GM19328 (cell line): ENCODE data around the gene IMMP2L.
"Not testable (repeated sequence)": the region's sequence is repeated elsewhere in the genome, so short reads cannot be mapped to it uniquely, and the experiment has no call there.

Source experiments
- ATAC-seq: cut with Tn5 transposase; IDR thresholded peaks from one replicate; pipeline ENCODE4 v1.9.1; 2021; ENCODE audit warnings: mild to moderate bottlenecking, moderate library complexity; ENCODE audit not compliant: unreplicated experiment

Gene IMMP2L

DNA sequence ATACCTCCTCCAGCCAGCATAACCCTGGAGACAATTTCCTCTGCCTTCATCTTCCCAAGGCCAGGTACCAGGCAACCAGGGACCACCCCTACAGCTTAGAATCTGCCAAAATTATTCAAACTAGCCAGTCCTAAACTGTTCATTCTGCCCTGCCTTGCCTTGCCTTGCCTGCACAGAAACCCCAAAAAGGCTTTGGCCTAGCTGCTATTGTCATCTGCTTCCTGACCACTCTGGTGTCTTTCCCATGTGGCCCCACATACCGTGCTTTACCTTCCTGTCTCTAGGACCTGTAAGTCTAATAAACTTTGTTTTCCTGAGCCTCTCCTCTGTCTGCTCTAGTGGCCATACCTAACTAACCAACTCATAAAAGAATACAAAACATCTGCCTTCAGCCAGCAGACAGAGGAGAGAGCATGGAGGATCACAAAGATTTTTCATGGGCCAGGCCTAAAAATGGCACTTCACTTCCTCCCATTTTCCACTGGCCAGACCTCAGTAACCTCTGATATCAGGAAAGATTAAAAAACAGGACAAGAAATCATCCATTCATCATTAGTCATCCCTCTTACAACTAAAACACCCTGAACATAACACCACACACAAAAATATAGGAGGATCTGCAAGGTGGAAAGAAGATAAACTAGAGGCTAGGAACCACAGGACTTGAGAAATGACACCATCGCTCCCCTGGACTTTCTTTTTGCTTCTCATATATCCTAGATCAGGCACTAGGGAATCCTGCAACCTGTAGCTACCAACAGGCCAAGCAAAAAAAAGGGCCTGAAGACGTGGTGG lies 51.5 kb downstream of the IMMP2L start:
- no peak for ATAC-seq

GRCh38 chr7:111510062-111510461 lies 52.2 kb downstream of the IMMP2L start:
- ATAC-seq, result no peak

- no peak for ATAC-seq
Observed at GRCh38 chr7:111509288-111509687, 53.0 kb downstream of the IMMP2L start.

DNA sequence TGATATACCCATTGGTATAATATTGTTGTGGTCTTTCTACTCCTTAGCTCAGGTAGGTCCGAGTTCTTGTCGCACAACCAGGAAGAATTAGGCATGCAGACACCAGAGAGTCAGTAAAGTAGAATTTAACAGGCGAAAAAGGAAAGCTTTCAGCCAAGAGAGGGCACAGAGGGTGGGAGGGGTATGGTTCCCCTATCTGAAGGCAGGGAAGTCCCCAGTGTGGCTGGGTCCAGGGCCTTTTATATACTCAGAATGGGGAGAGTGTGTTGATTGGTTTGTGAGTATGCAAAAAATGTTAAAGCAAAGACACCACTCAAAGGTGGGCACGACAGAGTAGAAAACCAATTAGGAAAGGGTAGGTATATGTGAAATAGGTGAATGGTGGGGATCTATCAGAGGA lies 53.9 kb downstream of the IMMP2L start:
- no peak for ATAC-seq

GRCh38 chr7:111505422-111505821 lies 56.9 kb downstream of the IMMP2L start:
- ATAC-seq, result not testable (repeated sequence)

- ATAC-seq, result not testable (repeated sequence)
Observed at GRCh38 chr7:111501799-111502198, 60.5 kb downstream of the IMMP2L start.

GRCh38 chr7:111499027-111499426 lies 63.3 kb downstream of the IMMP2L start:
- no peak for ATAC-seq

- no peak for ATAC-seq
Observed at GRCh38 chr7:111498391-111499007, 63.8 kb downstream of the IMMP2L start.

GRCh38 chr7:111495173-111495810 lies 67.0 kb downstream of the IMMP2L start:
- ATAC-seq, result no peak

DNA sequence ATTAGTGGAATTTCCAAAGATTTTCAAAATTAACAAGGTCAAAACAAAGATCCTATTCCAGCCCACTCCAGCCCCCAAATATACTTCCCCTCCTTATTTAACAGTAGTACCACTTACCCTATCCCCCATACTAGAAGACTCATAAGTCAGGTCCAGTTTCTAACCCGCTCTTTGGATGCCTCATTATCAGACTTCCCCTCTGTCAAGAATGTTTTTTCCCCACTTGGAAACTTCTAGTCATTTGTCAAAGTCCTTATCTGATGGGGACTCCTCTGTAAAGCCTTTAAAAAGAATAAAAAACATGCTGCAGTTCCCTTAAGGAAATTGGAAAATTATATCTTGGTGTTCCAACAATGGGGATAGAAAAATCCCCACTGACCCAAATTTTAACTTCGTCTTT lies 70.1 kb downstream of the IMMP2L start:
- ATAC-seq, result no peak

GRCh38 chr7:111486472-111487142 lies 75.7 kb downstream of the IMMP2L start:
- no peak for ATAC-seq

- no peak for ATAC-seq
Observed at GRCh38 chr7:111485701-111486380, 76.5 kb downstream of the IMMP2L start.

- no peak for ATAC-seq
Observed at GRCh38 chr7:111483078-111483477, 79.2 kb downstream of the IMMP2L start.

GRCh38 chr7:111477462-111478225 lies 84.6 kb downstream of the IMMP2L start:
- no peak for ATAC-seq

DNA sequence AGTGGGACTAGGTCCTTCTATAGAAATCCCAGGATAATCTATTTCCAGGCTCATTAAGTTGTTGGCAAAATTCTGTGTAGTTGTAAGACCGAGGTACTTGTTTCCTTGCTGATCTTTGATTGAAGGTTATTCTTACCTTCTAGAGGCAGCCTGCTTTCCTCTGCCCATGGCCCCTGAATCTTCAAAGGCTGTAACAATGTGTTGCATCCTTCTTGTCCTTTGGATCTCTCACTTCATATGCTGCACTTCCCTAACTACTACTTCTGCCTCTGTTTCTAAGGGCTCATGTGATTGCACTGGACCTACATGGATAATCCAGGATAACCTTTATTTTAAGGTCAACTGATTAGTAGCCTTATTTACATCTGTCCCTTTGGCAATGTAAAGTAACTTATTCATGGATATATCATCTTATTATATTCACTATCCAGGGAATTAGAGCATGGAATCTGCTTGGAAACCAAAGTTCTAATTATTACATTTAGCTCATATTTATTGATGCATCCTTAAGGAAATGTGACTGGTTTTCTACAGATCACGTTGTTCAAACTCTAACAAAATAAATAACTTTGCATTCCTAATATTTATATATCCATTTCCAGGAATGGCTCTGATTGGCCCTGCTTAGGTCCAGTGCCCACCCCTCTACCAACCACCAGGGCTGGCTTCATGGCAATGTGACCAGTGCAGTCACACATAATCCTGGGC lies 85.6 kb downstream of the IMMP2L start:
- no peak for ATAC-seq

DNA sequence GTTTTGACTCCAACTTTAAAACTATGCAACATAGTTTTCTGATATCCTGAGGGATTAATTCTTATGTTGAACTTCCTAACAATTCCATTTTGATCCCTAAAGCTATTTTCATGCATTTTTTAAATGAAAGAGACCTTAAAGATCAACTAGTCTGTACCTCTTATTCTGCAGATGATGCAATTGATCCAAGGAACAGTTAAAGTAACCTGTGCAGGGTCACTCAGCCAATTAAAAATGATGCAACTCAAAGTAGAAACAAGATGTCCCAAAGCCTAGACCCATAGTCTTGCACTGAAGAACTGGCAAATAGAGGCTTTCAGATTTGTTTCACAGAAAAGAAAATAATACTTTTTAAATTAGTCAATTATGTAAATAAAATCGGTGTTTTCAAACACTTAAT lies 86.3 kb downstream of the IMMP2L start:
- no peak for ATAC-seq

DNA sequence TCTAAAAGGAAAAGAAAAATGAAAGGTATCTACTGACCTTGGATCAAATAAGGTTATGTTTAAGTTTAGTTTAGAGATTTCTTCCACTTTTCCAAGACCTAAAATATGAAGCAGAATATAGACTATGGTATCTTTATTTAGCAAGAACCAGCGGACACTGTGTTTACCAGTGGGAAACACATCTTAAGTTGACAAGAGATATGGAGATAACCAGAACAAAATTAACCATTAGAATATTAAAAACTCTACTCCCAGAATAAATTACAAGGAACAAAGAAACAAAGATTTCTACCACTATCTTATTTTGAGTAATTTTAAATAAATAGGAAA lies 86.9 kb downstream of the IMMP2L start:
- ATAC-seq, result no peak

GRCh38 chr7:111474723-111475418 lies 87.4 kb downstream of the IMMP2L start:
- no peak for ATAC-seq
